Measurements from ENCODE around the gene FRAS1. TPM values are rescaled to one million over a fixed set of nuclear protein-coding genes. Genes with fewer than 3 reads are reported as not detected.

Gene FRAS1
- polyA plus RNA-seq, 1 donor from 2014 or later, result 2.8 TPM

- H3K4me3 ChIP-seq (ENCODE audit: low read length), result no peak overlapping the region
- H3K36me3 ChIP-seq (ENCODE audit: insufficient read depth, low read length), result no peaks in the 10 kb centered on the region
- no peaks in the 10 kb centered on the region for H3F3A ChIP-seq (ENCODE audit: insufficient read depth, low read length, poor library complexity, severe bottlenecking)
- TF ChIP-seq CTCF (IDR thresholded peaks at IDR 0.05; ENCODE audit: poor library complexity, severe bottlenecking), result no peak
- TF ChIP-seq TAF1 (IDR thresholded peaks at IDR 0.05; ENCODE audit: low read depth), result no peak
- TF ChIP-seq MXI1 (conservative IDR thresholded peaks at IDR 0.05; ENCODE audit: poor library complexity, severe bottlenecking), result no peak
- no peak for TF ChIP-seq EZH2 (IDR thresholded peaks at IDR 0.05; ENCODE audit: borderline replicate concordance, insufficient read depth, low read length, poor library complexity, severe bottlenecking)
- no peak for TF ChIP-seq REST (IDR thresholded peaks at IDR 0.05; ENCODE audit: borderline replicate concordance)
- TF ChIP-seq EP300 (conservative IDR thresholded peaks at IDR 0.05; ENCODE audit: poor library complexity, severe bottlenecking), result no peak
- no peak for TF ChIP-seq POLR2AphosphoS5 (IDR thresholded peaks at IDR 0.05)
- no peak for TF ChIP-seq RAD21 (conservative IDR thresholded peaks at IDR 0.05)
- TF ChIP-seq SMC3 (conservative IDR thresholded peaks at IDR 0.05; ENCODE audit: poor library complexity), result no peak
- no peaks in the 10 kb centered on the region for H4K20me1 ChIP-seq (ENCODE audit: insufficient read depth)
- no peaks in the 10 kb centered on the region for H3K27me3 ChIP-seq (ENCODE audit: insufficient read depth, low read depth, low read length)
- H3K9me2 ChIP-seq (ENCODE audit: insufficient read depth, low read length), result no peaks in the 10 kb centered on the region
- no peak overlapping the region for H3K9ac ChIP-seq (ENCODE audit: low read length)
- no peak overlapping the region for H3K4me2 ChIP-seq (ENCODE audit: low read length)
- H3K27ac ChIP-seq (ENCODE audit: low read length), result no peak overlapping the region
- H3K9me3 ChIP-seq (ENCODE audit: low read length), result no peaks in the 10 kb centered on the region
- no peak overlapping the region for H2AFZ ChIP-seq (ENCODE audit: low read depth, low read length)
- H3K79me2 ChIP-seq (replicated peaks; ENCODE audit: insufficient read depth, low read length), result no peaks in the 10 kb centered on the region
Observed at GRCh38 chr4:78136109-78137081, 79.3 kb downstream of the FRAS1 start.

DNA sequence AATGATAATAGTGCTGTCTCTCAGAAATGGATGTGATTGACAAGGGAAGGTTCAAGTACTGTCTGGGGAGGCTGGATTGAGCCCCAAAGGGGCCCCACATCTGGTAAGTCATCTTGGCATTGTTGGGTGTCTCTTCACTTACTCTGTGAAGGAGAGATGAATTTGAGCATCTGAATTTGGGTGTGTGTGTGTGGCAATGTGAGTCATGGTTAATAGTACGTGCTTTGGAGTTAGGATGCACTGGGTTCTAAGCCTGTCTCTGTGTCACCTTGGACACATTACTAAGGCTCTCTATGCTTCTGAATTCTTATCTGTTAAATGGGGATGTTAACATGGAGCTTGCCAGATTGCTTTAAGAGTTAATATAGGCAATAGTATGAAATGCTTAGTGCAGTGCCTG, 80.4 kb downstream of the FRAS1 start:
- H3K9me2 ChIP-seq (ENCODE audit: insufficient read depth, low read length), result no peaks in the 10 kb centered on the region
- H2AFZ ChIP-seq (ENCODE audit: low read depth, low read length), result no peak overlapping the region
- no peak for TF ChIP-seq SMC3 (conservative IDR thresholded peaks at IDR 0.05; ENCODE audit: poor library complexity)
- TF ChIP-seq EZH2 (IDR thresholded peaks at IDR 0.05; ENCODE audit: borderline replicate concordance, insufficient read depth, low read length, poor library complexity, severe bottlenecking), result no peak
- no peak for TF ChIP-seq POLR2AphosphoS5 (IDR thresholded peaks at IDR 0.05)
- TF ChIP-seq MXI1 (conservative IDR thresholded peaks at IDR 0.05; ENCODE audit: poor library complexity, severe bottlenecking), result no peak
- no peak for TF ChIP-seq EP300 (conservative IDR thresholded peaks at IDR 0.05; ENCODE audit: poor library complexity, severe bottlenecking)
- no peak for TF ChIP-seq REST (IDR thresholded peaks at IDR 0.05; ENCODE audit: borderline replicate concordance)
- no peak for TF ChIP-seq RAD21 (conservative IDR thresholded peaks at IDR 0.05)
- no peak for TF ChIP-seq CTCF (IDR thresholded peaks at IDR 0.05; ENCODE audit: poor library complexity, severe bottlenecking)
- no peak for TF ChIP-seq TAF1 (IDR thresholded peaks at IDR 0.05; ENCODE audit: low read depth)
- H4K20me1 ChIP-seq (ENCODE audit: insufficient read depth), result no peaks in the 10 kb centered on the region
- no peaks in the 10 kb centered on the region for H3K36me3 ChIP-seq (ENCODE audit: insufficient read depth, low read length)
- H3K4me3 ChIP-seq (ENCODE audit: low read length), result no peak overlapping the region
- H3K27ac ChIP-seq (ENCODE audit: low read length), result no peak overlapping the region
- H3K9me3 ChIP-seq (ENCODE audit: low read length), result no peaks in the 10 kb centered on the region
- H3K79me2 ChIP-seq (replicated peaks; ENCODE audit: insufficient read depth, low read length), result no peaks in the 10 kb centered on the region
- no peaks in the 10 kb centered on the region for H3F3A ChIP-seq (ENCODE audit: insufficient read depth, low read length, poor library complexity, severe bottlenecking)
- H3K27me3 ChIP-seq (ENCODE audit: insufficient read depth, low read depth, low read length), result no peaks in the 10 kb centered on the region
- H3K4me2 ChIP-seq (ENCODE audit: low read length), result no peak overlapping the region
- no peak overlapping the region for H3K9ac ChIP-seq (ENCODE audit: low read length)

Measured in neural cell (in vitro differentiated cells).